Ectodermal cell (in vitro differentiated cells): ENCODE data around the gene KDM4C.

Experiments
- H3K27ac ChIP-seq: 2 replicates; pipeline ENCODE4 v1.7.0; 2013; ENCODE audit warnings: mild to moderate bottlenecking, low read depth, low read length; ENCODE audit not compliant: insufficient read depth, poor library complexity, severe bottlenecking
- H3K27me3 ChIP-seq: 2 replicates; pipeline ENCODE4 v1.7.0; 2013; ENCODE audit warnings: mild to moderate bottlenecking, low read length; ENCODE audit not compliant: insufficient read depth, control insufficient read depth, poor library complexity, severe bottlenecking
- H3K36me3 ChIP-seq: one replicate; pipeline ENCODE4 v1.7.0; 2013; ENCODE audit warnings: low read length; ENCODE audit not compliant: control insufficient read depth, insufficient read depth
- H3K4me1 ChIP-seq: one replicate; pipeline ENCODE4 v1.7.0; 2013; ENCODE audit warnings: low read length; ENCODE audit not compliant: control insufficient read depth, insufficient read depth
- H3K4me3 ChIP-seq: 2 replicates; pipeline ENCODE4 v1.7.0; 2013; ENCODE audit warnings: low read depth, low read length, control low read depth; ENCODE audit not compliant: insufficient read depth
- H3K9me3 ChIP-seq: 2 replicates; pipeline ENCODE4 v1.7.0; 2013; ENCODE audit warnings: mild to moderate bottlenecking, low read length, moderate library complexity; ENCODE audit not compliant: control insufficient read depth
- WGBS, 2 experiments: methylation state at CpG; one replicate each; pipeline ENCODE4 v1.1.7; 2013; ENCODE audit warnings: missing lambda C conversion rate in 2 of 2; 5-methylcytosine and 5-hydroxymethylcytosine counted together

Gene KDM4C

GRCh38 chr9:6895754-6896153 lies 138.0 kb downstream of the KDM4C start:
- WGBS, 2 experiments: no CpG with 5 or more reads among the region's 1 CpG
- H3K9me3 ChIP-seq: no peaks in the 10 kb centered on the region
- H3K27me3 ChIP-seq: no peaks in the 10 kb centered on the region
- no peak overlapping the region for H3K27ac ChIP-seq
- H3K4me1 ChIP-seq: no peaks in the 10 kb centered on the region
- H3K4me3 ChIP-seq: no peak overlapping the region
- H3K36me3 ChIP-seq: peaks cover 3% of the 10 kb centered on the region

- no peaks in the 10 kb centered on the region for H3K9me3 ChIP-seq
- peaks cover 3% of the 10 kb centered on the region for H3K36me3 ChIP-seq
- no peaks in the 10 kb centered on the region for H3K27me3 ChIP-seq
- H3K4me3 ChIP-seq: no peak overlapping the region
- WGBS, 2 experiments: 93 to 98% methylated on average over 2 of the region's 2 CpGs
- no peaks in the 10 kb centered on the region for H3K4me1 ChIP-seq
- no peak overlapping the region for H3K27ac ChIP-seq
Measured at GRCh38 chr9:6896562-6896961, 138.8 kb downstream of the KDM4C start.

- no peaks in the 10 kb centered on the region for H3K27me3 ChIP-seq
- 96 to 100% methylated on average over 1 of the region's 1 CpG for WGBS, 2 experiments
- H3K4me1 ChIP-seq: no peaks in the 10 kb centered on the region
- no peak overlapping the region for H3K27ac ChIP-seq
- H3K4me3 ChIP-seq: no peak overlapping the region
- H3K36me3 ChIP-seq: peaks cover 3% of the 10 kb centered on the region
- H3K9me3 ChIP-seq: no peaks in the 10 kb centered on the region
Measured at GRCh38 chr9:6897207-6897822, 139.5 kb downstream of the KDM4C start.

- H3K36me3 ChIP-seq: peaks cover 3% of the 10 kb centered on the region
- no peak overlapping the region for H3K4me3 ChIP-seq
- H3K27me3 ChIP-seq: no peaks in the 10 kb centered on the region
- WGBS, 2 experiments: 85 to 90% methylated on average over 7 of the region's 7 CpGs
- no peak overlapping the region for H3K27ac ChIP-seq
- no peaks in the 10 kb centered on the region for H3K4me1 ChIP-seq
- no peaks in the 10 kb centered on the region for H3K9me3 ChIP-seq
Measured at GRCh38 chr9:6897898-6898302, 140.1 kb downstream of the KDM4C start.

GRCh38 chr9:6899274-6899673 lies 141.5 kb downstream of the KDM4C start:
- no peaks in the 10 kb centered on the region for H3K27me3 ChIP-seq
- no peaks in the 10 kb centered on the region for H3K4me1 ChIP-seq
- 88 to 96% methylated on average over 1 of the region's 1 CpG for WGBS, 2 experiments
- H3K9me3 ChIP-seq: no peaks in the 10 kb centered on the region
- no peak overlapping the region for H3K4me3 ChIP-seq
- no peaks in the 10 kb centered on the region for H3K36me3 ChIP-seq
- H3K27ac ChIP-seq: no peak overlapping the region

GRCh38 chr9:6900440-6900883 lies 142.7 kb downstream of the KDM4C start:
- WGBS, 2 experiments: 93 to 94% methylated on average over 7 of the region's 7 CpGs
- no peaks in the 10 kb centered on the region for H3K4me1 ChIP-seq
- H3K27me3 ChIP-seq: no peaks in the 10 kb centered on the region
- no peak overlapping the region for H3K4me3 ChIP-seq
- no peaks in the 10 kb centered on the region for H3K9me3 ChIP-seq
- H3K27ac ChIP-seq: no peak overlapping the region
- H3K36me3 ChIP-seq: no peaks in the 10 kb centered on the region

GRCh38 chr9:6901180-6901579 lies 143.4 kb downstream of the KDM4C start:
- H3K27ac ChIP-seq: no peak overlapping the region
- no peak overlapping the region for H3K4me3 ChIP-seq
- H3K27me3 ChIP-seq: no peaks in the 10 kb centered on the region
- no peaks in the 10 kb centered on the region for H3K9me3 ChIP-seq
- 93 to 98% methylated on average over 2 of the region's 2 CpGs for WGBS, 2 experiments
- H3K36me3 ChIP-seq: no peaks in the 10 kb centered on the region
- H3K4me1 ChIP-seq: no peaks in the 10 kb centered on the region

GRCh38 chr9:6902423-6902822 lies 144.7 kb downstream of the KDM4C start:
- Histone ChIP-seq H3K27ac (no peak overlapping the region), H3K36me3 (no peaks in the 10 kb centered on the region), H3K27me3 (no peaks in the 10 kb centered on the region), H3K9me3 (no peaks in the 10 kb centered on the region), H3K4me3 (no peak overlapping the region), H3K4me1 (no peaks in the 10 kb centered on the region)
- WGBS, 2 experiments: 81 to 83% methylated on average over 5 of the region's 5 CpGs

GRCh38 chr9:6904371-6904770 lies 146.6 kb downstream of the KDM4C start:
- Histone ChIP-seq H3K27ac (no peak overlapping the region), H3K27me3 (no peaks in the 10 kb centered on the region), H3K36me3 (no peaks in the 10 kb centered on the region), H3K4me3 (no peak overlapping the region), H3K9me3 (no peaks in the 10 kb centered on the region), H3K4me1 (no peaks in the 10 kb centered on the region)
- WGBS, 2 experiments: 92 to 98% methylated on average over 2 of the region's 2 CpGs

- WGBS, 2 experiments: 91 to 98% methylated on average over 6 of the region's 6 CpGs
- Histone ChIP-seq H3K9me3 (no peaks in the 10 kb centered on the region), H3K27me3 (no peaks in the 10 kb centered on the region), H3K4me1 (no peaks in the 10 kb centered on the region), H3K36me3 (no peaks in the 10 kb centered on the region), H3K27ac (no peak overlapping the region), H3K4me3 (no peak overlapping the region)
Measured at GRCh38 chr9:6905850-6906375, 148.1 kb downstream of the KDM4C start.
